OCI-LY3 (cell line): ENCODE data around the gene ZNF774.

Experiments used
- EZH2phosphoT487 ChIP-seq: fragments of 200-600 bp; shearing (Covaris generic); IDR thresholded peaks from 2 replicates; pipeline ENCODE4 v1.6.1; 2018; ENCODE audit warnings: antibody characterized with exemption, mixed run types, low read depth
- TF ChIP-seq, protein P1 (sequence below): fragments of 200-600, 300-600 bp; sonication (generic); IDR thresholded peaks from 2 replicates; pipeline ENCODE4 v1.5.1; 2014; ENCODE audit warnings: antibody characterized with exemption, low read length, low read depth

DNA sequence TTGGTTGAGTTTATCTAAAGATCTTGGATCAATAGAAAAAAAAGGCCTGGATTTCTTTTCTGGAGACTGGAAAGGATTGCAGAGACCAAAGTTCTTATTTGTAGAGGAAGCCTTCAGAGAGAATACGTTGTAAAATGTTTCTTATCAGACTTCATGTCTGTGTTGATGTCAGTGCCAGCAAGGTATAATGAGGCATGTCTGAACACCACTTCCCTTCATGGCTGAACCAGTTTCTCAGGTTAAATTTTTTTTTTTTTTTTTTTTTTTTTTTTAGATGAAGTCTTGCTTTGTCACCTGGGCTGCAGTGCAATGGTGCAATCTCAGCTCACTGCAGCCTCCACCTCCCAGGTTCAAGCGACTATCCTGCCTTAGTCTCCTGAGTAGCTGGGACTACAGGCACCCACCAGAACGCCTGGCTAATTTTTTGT lies 17.8 kb upstream of the ZNF774 start:
- TF ChIP-seq, protein P1, sequence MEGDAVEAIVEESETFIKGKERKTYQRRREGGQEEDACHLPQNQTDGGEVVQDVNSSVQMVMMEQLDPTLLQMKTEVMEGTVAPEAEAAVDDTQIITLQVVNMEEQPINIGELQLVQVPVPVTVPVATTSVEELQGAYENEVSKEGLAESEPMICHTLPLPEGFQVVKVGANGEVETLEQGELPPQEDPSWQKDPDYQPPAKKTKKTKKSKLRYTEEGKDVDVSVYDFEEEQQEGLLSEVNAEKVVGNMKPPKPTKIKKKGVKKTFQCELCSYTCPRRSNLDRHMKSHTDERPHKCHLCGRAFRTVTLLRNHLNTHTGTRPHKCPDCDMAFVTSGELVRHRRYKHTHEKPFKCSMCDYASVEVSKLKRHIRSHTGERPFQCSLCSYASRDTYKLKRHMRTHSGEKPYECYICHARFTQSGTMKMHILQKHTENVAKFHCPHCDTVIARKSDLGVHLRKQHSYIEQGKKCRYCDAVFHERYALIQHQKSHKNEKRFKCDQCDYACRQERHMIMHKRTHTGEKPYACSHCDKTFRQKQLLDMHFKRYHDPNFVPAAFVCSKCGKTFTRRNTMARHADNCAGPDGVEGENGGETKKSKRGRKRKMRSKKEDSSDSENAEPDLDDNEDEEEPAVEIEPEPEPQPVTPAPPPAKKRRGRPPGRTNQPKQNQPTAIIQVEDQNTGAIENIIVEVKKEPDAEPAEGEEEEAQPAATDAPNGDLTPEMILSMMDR = no peak
- TF ChIP-seq EZH2phosphoT487 = no peak
